GM12878 (cell line): ENCODE data around the gene ANKRD37. TPM values are rescaled to one million over a fixed set of nuclear protein-coding genes. Genes with fewer than 3 reads are reported as not detected.

Experiments used
- ATAC-seq: fragments of 200-7000 bp; cut with Tn5 transposase; 3 replicates; pipeline ENCODE4 v1.9.1; 2020; ENCODE audit warnings: mild to moderate bottlenecking, moderate library complexity
- BruUV-seq: library from RNA; stranded (reverse); fragments of 400-500 nt; replicated peaks from 2 replicates; lab custom pipeline; 2021; lab: Mats Ljungman, UMichigan
- CTCF ChIA-PET: fragments of 300-600 bp; sonication (Branson Sonifier 250); formaldehyde crosslinking; extraction: SDS; loops from one replicate; lab custom pipeline; 2021; ENCODE audit warnings: inconsistent platforms; lab: Yijun Ruan, JAX
- POLR2A ChIA-PET: fragments of 350-600 bp; formaldehyde crosslinking; extraction: SDS; loops from one replicate; lab custom pipeline; 2021; ENCODE audit warnings: inconsistent platforms; lab: Charles Lee
- RAD21 ChIA-PET: fragments of 300-600 bp; sonication (Branson Sonifier 250); formaldehyde crosslinking; loops from one replicate; lab custom pipeline; 2023; ENCODE audit warnings: antibody characterized with exemption; ENCODE audit not compliant: unreplicated experiment; lab: Charles Lee
- SMC1A ChIA-PET: fragments of 300-600 bp; sonication (Branson Sonifier 250); formaldehyde crosslinking; loops from one replicate; lab custom pipeline; 2023; ENCODE audit not compliant: unreplicated experiment, uncharacterized antibody; lab: Charles Lee
- DNase-seq: peaks from one replicate; pipeline ENCODE4 v3.0.0-alpha.2; 2011; ENCODE audit warnings: low read depth, low spot score
- FAIRE-seq: peaks from 3 replicates; lab custom pipeline; 2011; peaks lifted over from hg19 to GRCh38; lab: Jason Lieb, UNC
- H2AFZ ChIP-seq: 2 replicates; pipeline ENCODE4 v1.6.0; 2011; ENCODE audit warnings: low read depth, low read length, control low read depth; ENCODE audit not compliant: control insufficient read depth
- H3K27ac ChIP-seq: 2 replicates; pipeline ENCODE4 v1.5.1; 2011; ENCODE audit warnings: control low read depth; ENCODE audit not compliant: control insufficient read depth, insufficient read depth
- H3K27me3 ChIP-seq, 2 experiments: replicated peaks in 1 of 2; 2 replicates each; pipeline versions ENCODE4 v1.6.0 to v1.6.1; 2011; ENCODE audit warnings: low read length in 1 of 2; ENCODE audit not compliant: control insufficient read depth in 2 of 2, insufficient read depth in 2 of 2
- H3K36me3 ChIP-seq, 2 experiments: 2 replicates each; pipeline ENCODE4 v1.5.1; 2011; ENCODE audit warnings: low read length in 1 of 2; ENCODE audit not compliant: control insufficient read depth in 2 of 2, insufficient read depth in 2 of 2
- H3K4me1 ChIP-seq: 2 replicates; pipeline ENCODE4 v1.6.1; 2011; ENCODE audit warnings: mild to moderate bottlenecking, low read length, moderate library complexity, mixed read lengths; ENCODE audit not compliant: control insufficient read depth, insufficient read depth
- H3K4me2 ChIP-seq: 2 replicates; pipeline ENCODE4 v1.6.0; 2011; ENCODE audit warnings: control low read depth; ENCODE audit not compliant: control insufficient read depth, insufficient read depth
- H3K4me3 ChIP-seq: fragments of 200-600 bp; sonication (generic); 2 replicates; pipeline ENCODE4 v1.5.1; 2016
- H3K79me2 ChIP-seq: 2 replicates; pipeline ENCODE4 v1.6.0; 2011; ENCODE audit warnings: low read length; ENCODE audit not compliant: control insufficient read depth, insufficient read depth
- H3K9ac ChIP-seq: 2 replicates; pipeline ENCODE4 v1.8.0; 2011; ENCODE audit warnings: low read length, control low read depth, mixed read lengths; ENCODE audit not compliant: control insufficient read depth, insufficient read depth
- H3K9me3 ChIP-seq: replicated peaks from 3 replicates; pipeline ENCODE4 v1.5.1; 2011; ENCODE audit warnings: mild to moderate bottlenecking, low read length; ENCODE audit not compliant: control insufficient read depth, insufficient read depth
- H4K20me1 ChIP-seq: 2 replicates; pipeline ENCODE4 v1.6.0; 2011; ENCODE audit not compliant: control insufficient read depth, insufficient read depth
- CHD1 ChIP-seq: IDR thresholded peaks from 2 replicates; pipeline ENCODE4 v1.6.1; 2012; ENCODE audit warnings: low read depth, low read length, improper control_type of control experiment
- MYC ChIP-seq: IDR thresholded peaks from 2 replicates; pipeline ENCODE4 v1.6.1; 2011; ENCODE audit warnings: mild to moderate bottlenecking, low read length, moderate library complexity, inconsistent platforms; ENCODE audit not compliant: insufficient read depth, insufficient replicate concordance, insufficient read length, severe bottlenecking
- PBX3 ChIP-seq: IDR thresholded peaks from 2 replicates; pipeline ENCODE4 v1.6.1; 2011; ENCODE audit warnings: mild to moderate bottlenecking, low read depth, low read length, moderate library complexity; ENCODE audit not compliant: insufficient replicate concordance
- RELA ChIP-seq: fragments of 450-650 bp; IDR thresholded peaks from 2 replicates; pipeline ENCODE4 v1.8.0; 2014; ENCODE audit warnings: borderline replicate concordance; ENCODE audit not compliant: partially characterized antibody
- RUNX3 ChIP-seq: IDR thresholded peaks from 2 replicates; pipeline ENCODE4 v1.6.1; 2012; ENCODE audit warnings: low read length, inconsistent platforms
- SP1 ChIP-seq: IDR thresholded peaks from one replicate; pipeline ENCODE4 v1.6.1; 2011; ENCODE audit warnings: low read depth, low read length
- SREBF2 ChIP-seq: IDR thresholded peaks from 2 replicates; pipeline ENCODE4 v1.6.1; 2012; ENCODE audit warnings: mild to moderate bottlenecking, low read length
- WRNIP1 ChIP-seq: IDR thresholded peaks from 2 replicates; pipeline ENCODE4 v1.6.1; 2011; ENCODE audit warnings: low read depth, low read length, improper control_type of control experiment, borderline replicate concordance
- ZBTB40 ChIP-seq: fragments of 450-650 bp; IDR thresholded peaks from 2 replicates; pipeline ENCODE4 v1.6.1; 2016; ENCODE audit warnings: mild to moderate bottlenecking, moderate library complexity, borderline replicate concordance
- WGBS: methylation state at CpG from one replicate; pipeline ENCODE4 v1.1.6; 2016; ENCODE audit warnings: low lambda C conversion rate; ENCODE audit not compliant: insufficient replicate concordance, insufficient coverage; ENCODE audit errors: missing lambda C conversion rate; 5-methylcytosine and 5-hydroxymethylcytosine counted together
- in situ Hi-C: fragments of 300-500 bp; cut with MboI; formaldehyde crosslinking; loops from 9 replicates; pipeline ENCODE4 v1.14.3; 2018; ENCODE audit warnings: mixed read lengths
- intact Hi-C: fragments of 100-400 bp; cut with micrococcal nuclease; formaldehyde crosslinking; loops from one replicate; pipeline ENCODE4 v1.14.2; 2022; ENCODE audit not compliant: unreplicated experiment
- polyA plus RNA-seq, 11 experiments: library from polyadenylated mRNA; depleted of rRNA in 4 of 11; unstranded in 6 of 11; stranded (reverse) in 5 of 11; fragments of >200 nt; fragmentation: Nextera tagmentation in 4 of 11; fragmentation: Illumina TruSeq in 1 of 11; extraction: Ambion mirVana in 4 of 11; extraction: Trizol in 1 of 11; gene quantifications; 1 replicate in 1 of 11; 2 replicates in 10 of 11; pipeline versions ENCODE4 v1.2.1 to v1.2.3, GENCODE V29; 2011 to 2016; ENCODE audit warnings: inconsistent platforms in 2 of 11, missing spikeins in 2 of 11, low read depth in 1 of 11
- total RNA-seq, 4 experiments: library from RNA; depleted of rRNA in 3 of 4; stranded (reverse); fragments of >200 nt in 3 of 4; fragmentation: Illumina TruSeq in 1 of 4; extraction: Trizol in 1 of 4; gene quantifications; 2 replicates each; pipeline versions ENCODE4 v1.2.1 to v1.2.3, GENCODE V29; 2013 to 2021

The ANKRD37 gene
- total and polyA plus RNA-seq, 10 of the 15 experiments (the other 5 are each of a cell fraction or from before 2014, with no cell fraction given): 10.6 to 67.9 (median 24.2) TPM

- ChIA-PET RAD21 (no interaction called here), CTCF (interaction anchor here (1.0 kb wide), 1 partner anchor 206 kb away, joined by 3 read pairs; no protein-coding TSS in a partner anchor), POLR2A (interaction anchor here (7.9 kb wide), 1 partner anchor 83 kb away, joined by 60 read pairs; no protein-coding TSS in a partner anchor), SMC1A (interaction anchor here (1.1 to 2.7 kb wide), 2 partner anchors 46 to 183 kb away, joined by 3 to 7 read pairs; partner anchors contain the start of gene SNX25)
- in situ Hi-C loops: no loop called here
- FAIRE-seq (no peak), DNase-seq (no peak), ATAC-seq (no peak)
- Histone ChIP-seq H3K4me2 (no peak overlapping the region), H3K36me3 (peaks cover 0 to under 1% of the 10 kb centered on the region in 2 experiments; a peak in 1 of 4 replicates), H3K4me1 (peaks cover 19% of the 10 kb centered on the region), H3K27ac (no peak overlapping the region), H3K9me3 (no peaks in the 10 kb centered on the region), H3K27me3 (no peaks in the 10 kb centered on the region), H3K4me3 (no peak overlapping the region), H4K20me1 (no peaks in the 10 kb centered on the region), H3K9ac (no peak overlapping the region), H3K79me2 (peaks cover 29% of the 10 kb centered on the region), H2AFZ (no peak overlapping the region)
- 68% methylated on average over 1 of the region's 1 CpG for WGBS
- intact Hi-C loops: no loop called here
- TF ChIP-seq SP1: no peak
- TF ChIP-seq ZBTB40: no peak
- no peak for TF ChIP-seq RUNX3
- no peak for TF ChIP-seq RELA
- TF ChIP-seq SREBF2: no peak
- TF ChIP-seq MYC: no peak
- no peak for TF ChIP-seq CHD1
- no peak for TF ChIP-seq PBX3
- TF ChIP-seq WRNIP1: no peak
- no TSS peak for BruUV-seq
These were observed 4.5 kb upstream of the ANKRD37 start for GRCh38 chr4:185392156-185392555.
